Naive thymus-derived CD4-positive, alpha-beta T cell (primary cell): ENCODE data around the gene TTC16. TPM values are rescaled to one million over a fixed set of nuclear protein-coding genes. Genes with fewer than 3 reads are reported as not detected.

Experiments used
- ATAC-seq: fragments of 150-1000 bp; cut with Tn5 transposase; 2 replicates; pipeline ENCODE4 v1.10.0; 2021; ENCODE audit warnings: mild to moderate bottlenecking, moderate library complexity
- CTCF ChIA-PET: fragments of 350-600 bp; sonication (Branson Sonifier 250); formaldehyde crosslinking; loops from one replicate; lab custom pipeline; 2021; ENCODE audit warnings: antibody characterized with exemption; lab: Charles Lee
- POLR2A ChIA-PET: fragments of 350-600 bp; sonication (Branson Sonifier 250); formaldehyde crosslinking; loops from one replicate; lab custom pipeline; 2021; ENCODE audit warnings: antibody characterized with exemption, inconsistent platforms; lab: Charles Lee
- DNase-seq, 9 donors: peaks; one replicate each; pipeline versions ENCODE4 v3.0.0 to v3.0.0-alpha.2; 2020 to 2022; ENCODE audit warnings: mixed read lengths in 1 of 9
- H3K27ac ChIP-seq: one replicate; pipeline ENCODE4 v1.7.0; 2013; ENCODE audit warnings: mild to moderate bottlenecking, low read depth, low read length, moderate library complexity
- H3K27me3 ChIP-seq, 2 donors: one replicate each; pipeline ENCODE4 v1.7.0; 2013; ENCODE audit warnings: low read length in 2 of 2, mild to moderate bottlenecking in 2 of 2, moderate library complexity in 2 of 2; ENCODE audit not compliant: control insufficient read depth in 2 of 2, insufficient read depth in 2 of 2
- H3K36me3 ChIP-seq, 3 experiments: 1 replicate in 2 of 3; 2 replicates in 1 of 3; pipeline ENCODE4 v1.7.0; 2013; ENCODE audit warnings: low read length in 3 of 3, mild to moderate bottlenecking in 3 of 3, moderate library complexity in 1 of 3; ENCODE audit not compliant: insufficient read depth in 3 of 3, control insufficient read depth in 2 of 3
- H3K4me1 ChIP-seq, 2 donors: one replicate each; pipeline ENCODE4 v1.7.0; 2013; ENCODE audit warnings: low read length in 2 of 2, mild to moderate bottlenecking in 2 of 2, moderate library complexity in 1 of 2; ENCODE audit not compliant: control insufficient read depth in 2 of 2, insufficient read depth in 2 of 2
- H3K4me3 ChIP-seq: 2 replicates; pipeline ENCODE4 v1.7.0; 2013; ENCODE audit warnings: mild to moderate bottlenecking, low read length
- H3K9me3 ChIP-seq, 3 experiments: 1 replicate in 2 of 3; 2 replicates in 1 of 3; pipeline ENCODE4 v1.7.0; 2013; ENCODE audit warnings: low read length in 3 of 3; ENCODE audit not compliant: control insufficient read depth in 2 of 3
- H3K27ac Mint-ChIP-seq, 9 donors: one replicate each; pipeline ENCODE4 v1.8.0; 2020 to 2022; ENCODE audit warnings: mixed read lengths in 9 of 9, mild to moderate bottlenecking in 8 of 9, moderate library complexity in 5 of 9, inconsistent platforms in 2 of 9
- H3K27me3 Mint-ChIP-seq, 5 donors: one replicate each; pipeline ENCODE4 v1.8.0; 2021 to 2022; ENCODE audit warnings: mixed read lengths in 5 of 5, mild to moderate bottlenecking in 1 of 5
- H3K36me3 Mint-ChIP-seq, 5 donors: one replicate each; pipeline ENCODE4 v1.8.0; 2020 to 2022; ENCODE audit warnings: mixed read lengths in 5 of 5, mild to moderate bottlenecking in 3 of 5, inconsistent platforms in 1 of 5
- H3K4me1 Mint-ChIP-seq, 7 donors: one replicate each; pipeline ENCODE4 v1.8.0; 2020 to 2022; ENCODE audit warnings: mixed read lengths in 7 of 7, mild to moderate bottlenecking in 3 of 7, inconsistent platforms in 1 of 7
- H3K4me3 Mint-ChIP-seq, 10 donors: one replicate each; pipeline ENCODE4 v1.8.0; 2020 to 2022; ENCODE audit warnings: mild to moderate bottlenecking in 10 of 10, mixed read lengths in 10 of 10, moderate library complexity in 6 of 10, inconsistent platforms in 2 of 10
- H3K9me3 Mint-ChIP-seq, 11 donors: one replicate each; pipeline ENCODE4 v1.8.0; 2020 to 2022; ENCODE audit warnings: mixed read lengths in 11 of 11, mild to moderate bottlenecking in 4 of 11, inconsistent platforms in 1 of 11, moderate library complexity in 1 of 11
- intact Hi-C, 2 donors: fragments of 100-400 bp; cut with micrococcal nuclease; formaldehyde crosslinking; loops; one replicate each; pipeline ENCODE4 v1.15.1; 2023
- polyA plus RNA-seq, 2 donors: library from polyadenylated mRNA; unstranded; fragments of 300-500 nt; fragmentation: Illumina TruSeq; gene quantifications; one replicate each; pipeline ENCODE4 v1.2.3, GENCODE V29; 2021
- total RNA-seq, 6 experiments: library from RNA in 5 of 6; stranded (reverse) in 5 of 6; gene quantifications; 1 replicate in 5 of 6; 2 replicates in 1 of 6; pipeline ENCODE4 v1.2.3 and lab custom pipeline; 2021 to 2026

The TTC16 gene
- total and polyA plus RNA-seq, 7 experiments from 2014 or later: 0.29 to 9.9 (median 4.6) TPM

- peak overlapping the region; percentile 55 to 92 (median 86) for H3K27ac Mint-ChIP-seq
- Histone ChIP-seq H3K27me3 (no peaks in the 10 kb centered on the region), H3K9me3 (no peaks in the 10 kb centered on the region), H3K4me1 (peaks cover 43 to 54% of the 10 kb centered on the region in 2 donors), H3K27ac (peak overlapping the region; percentile 90), H3K4me3 (peak overlapping the region; percentile 11), H3K36me3 (peaks cover 8 to 41% (median 20%) of the 10 kb centered on the region in 3 experiments)
- intact Hi-C loops: no loop called here
- ChIA-PET POLR2A (interaction anchor here (0.6 to 11.2 kb wide), 9 partner anchors 9 to 224 kb away, joined by 3 to 99 read pairs (median 5); partner anchors contain the start of genes CDK9 and SH2D3C), CTCF (interaction anchor here (0.5 to 1.9 kb wide), 7 partner anchors 8 to 332 kb away, joined by 3 to 8 read pairs (median 3); partner anchors contain the start of genes ST6GALNAC4 and TOR2A)
- DNase-seq: no peak
- no peaks in the 10 kb centered on the region for H3K27me3 Mint-ChIP-seq
- H3K4me1 Mint-ChIP-seq: peaks cover 66 to 94% (median 88%) of the 10 kb centered on the region in 7 donors
- peaks cover 0 to 45% (median 15%) of the 10 kb centered on the region in 5 donors for H3K36me3 Mint-ChIP-seq
- H3K9me3 Mint-ChIP-seq: peaks cover 0 to 1% (median 0%) of the 10 kb centered on the region in 11 donors
- ATAC-seq: no peak
- peak overlapping the region; percentile 56 to 88 (median 76) for H3K4me3 Mint-ChIP-seq
Observed at GRCh38 chr9:127767410-127767809, 51.5 kb downstream of the TTC16 start.

GRCh38 chr9:127767909-127768331 is 52.0 kb downstream of the TTC16 start:
- ChIA-PET CTCF (interaction anchor here (0.8 to 1.9 kb wide), 6 partner anchors 17 to 153 kb away, joined by 3 to 8 read pairs (median 4); partner anchors contain the start of genes CDK9, ST6GALNAC4 and TOR2A), POLR2A (interaction anchor here (0.7 to 11.2 kb wide), 6 partner anchors 11 to 148 kb away, joined by 3 to 99 read pairs (median 4); partner anchors contain the start of genes CDK9 and SH2D3C)
- H3K36me3 Mint-ChIP-seq: peaks cover 0 to 42% (median 10%) of the 10 kb centered on the region in 5 donors
- H3K4me3 Mint-ChIP-seq: peak overlapping the region in 7 of 10 donors; percentile 58 to 88 (median 73)
- peaks cover 61 to 91% (median 85%) of the 10 kb centered on the region in 7 donors for H3K4me1 Mint-ChIP-seq
- peak overlapping the region in 8 of 9 donors; percentile 78 to 95 (median 89) for H3K27ac Mint-ChIP-seq
- no peaks in the 10 kb centered on the region for H3K27me3 Mint-ChIP-seq
- Histone ChIP-seq H3K4me1 (peaks cover 43 to 54% of the 10 kb centered on the region in 2 donors), H3K36me3 (peaks cover 5 to 43% (median 20%) of the 10 kb centered on the region in 3 experiments), H3K9me3 (no peaks in the 10 kb centered on the region), H3K27ac (peak overlapping the region; percentile 90), H3K4me3 (peak overlapping the region; percentile 11), H3K27me3 (no peaks in the 10 kb centered on the region)
- no peak for ATAC-seq
- peaks cover 0 to 1% (median 0%) of the 10 kb centered on the region in 11 donors for H3K9me3 Mint-ChIP-seq
- intact Hi-C loops: no loop called here
- no peak for DNase-seq

- ChIA-PET CTCF (interaction anchor here (1.1 to 1.2 kb wide), 3 partner anchors 17 to 33 kb away, joined by 3 to 4 read pairs (median 4); partner anchors contain the start of genes CDK9 and TOR2A), POLR2A (interaction anchor here (1.2 to 11.2 kb wide), 3 partner anchors 10 to 147 kb away, joined by 3 to 99 read pairs (median 19); partner anchors contain the start of genes CDK9 and SH2D3C)
Observed at GRCh38 chr9:127768698-127769097, 52.8 kb downstream of the TTC16 start.

GRCh38 chr9:127769101-127769500 is 53.2 kb downstream of the TTC16 start:
- peak overlapping the region; percentile 27 to 88 (median 64) for H3K4me3 Mint-ChIP-seq
- DNase-seq: no peak
- H3K4me1 Mint-ChIP-seq: peaks cover 55 to 91% (median 79%) of the 10 kb centered on the region in 7 donors
- Histone ChIP-seq H3K27ac (peak overlapping the region; percentile 90), H3K4me3 (no peak overlapping the region), H3K4me1 (peaks cover 46 to 58% of the 10 kb centered on the region in 2 donors), H3K36me3 (peaks cover 10 to 49% (median 28%) of the 10 kb centered on the region in 3 experiments), H3K27me3 (no peaks in the 10 kb centered on the region), H3K9me3 (no peaks in the 10 kb centered on the region)
- no peak for ATAC-seq
- H3K9me3 Mint-ChIP-seq: peaks cover 0 to 1% (median 0%) of the 10 kb centered on the region in 11 donors
- H3K27ac Mint-ChIP-seq: peak overlapping the region; percentile 76 to 95 (median 90)
- intact Hi-C loops: no loop called here
- H3K36me3 Mint-ChIP-seq: peaks cover 0 to 39% (median 9%) of the 10 kb centered on the region in 5 donors
- CTCF ChIA-PET: interaction anchor here (0.7 to 1.2 kb wide), 4 partner anchors 17 to 34 kb away, joined by 3 to 4 read pairs (median 4); partner anchors contain the start of genes CDK9 and TOR2A
- no peaks in the 10 kb centered on the region for H3K27me3 Mint-ChIP-seq
- POLR2A ChIA-PET: interaction anchor here (1.2 to 11.2 kb wide), 3 partner anchors 10 to 146 kb away, joined by 3 to 99 read pairs (median 19); partner anchors contain the start of genes CDK9 and SH2D3C

More at GRCh38 chr9:127768698-127769097, 52.8 kb downstream of the TTC16 start:
- Histone ChIP-seq H3K36me3 (peaks cover 6 to 47% (median 24%) of the 10 kb centered on the region in 3 experiments), H3K27ac (peak overlapping the region; percentile 90), H3K4me3 (no peak overlapping the region), H3K9me3 (no peaks in the 10 kb centered on the region), H3K27me3 (no peaks in the 10 kb centered on the region), H3K4me1 (peaks cover 43 to 54% of the 10 kb centered on the region in 2 donors)
- intact Hi-C loops: no loop called here
- peak overlapping the region; percentile 76 to 95 (median 90) for H3K27ac Mint-ChIP-seq
- peaks cover 0 to 39% (median 9%) of the 10 kb centered on the region in 5 donors for H3K36me3 Mint-ChIP-seq
- H3K4me1 Mint-ChIP-seq: peaks cover 55 to 91% (median 79%) of the 10 kb centered on the region in 7 donors
- H3K4me3 Mint-ChIP-seq: peak overlapping the region; percentile 27 to 88 (median 64)
- peaks cover 0 to 1% (median 0%) of the 10 kb centered on the region in 11 donors for H3K9me3 Mint-ChIP-seq
- no peak for ATAC-seq
- no peaks in the 10 kb centered on the region for H3K27me3 Mint-ChIP-seq
- no peak for DNase-seq

- H3K4me3 Mint-ChIP-seq: peak overlapping the region; percentile 74 to 92 (median 86)
- peak overlapping the region; percentile 71 for H3K4me3 ChIP-seq
- no peaks in the 10 kb centered on the region for H3K9me3 ChIP-seq
- H3K36me3 ChIP-seq: peaks cover 11 to 53% (median 31%) of the 10 kb centered on the region in 3 experiments
- DNase-seq (no peak), ATAC-seq (no peak)
- peaks cover 0 to 39% (median 11%) of the 10 kb centered on the region in 5 donors for H3K36me3 Mint-ChIP-seq
- peak overlapping the region in 8 of 9 donors; percentile 90 to 96 (median 94) for H3K27ac Mint-ChIP-seq
- H3K27me3 ChIP-seq: no peaks in the 10 kb centered on the region
- CTCF ChIA-PET: interaction anchor here (0.7 to 1.4 kb wide), 7 partner anchors 15 to 99 kb away, joined by 3 to 4 read pairs (median 3); partner anchors contain the start of gene TOR2A
- H3K4me1 ChIP-seq: peaks cover 52 to 62% of the 10 kb centered on the region in 2 donors
- intact Hi-C loops: loop anchor here (5.0 to 10.0 kb wide), 3 partner anchors 297 to 505 kb away; partner anchors contain the start of genes GOLGA2 (in 1 of the 2), NAIF1 (in 1 of the 2), PTGES2 (in 1 of the 2) and SLC25A25 (in 1 of the 2)
- H3K4me1 Mint-ChIP-seq: peaks cover 54 to 90% (median 78%) of the 10 kb centered on the region in 7 donors
- peak overlapping the region; percentile 90 for H3K27ac ChIP-seq
- peaks cover 0 to 1% (median 0%) of the 10 kb centered on the region in 11 donors for H3K9me3 Mint-ChIP-seq
- POLR2A ChIA-PET: interaction anchor here (0.5 to 11.2 kb wide), 6 partner anchors 9 to 391 kb away, joined by 3 to 99 read pairs (median 6); partner anchors contain the start of genes CDK9 and SH2D3C
- H3K27me3 Mint-ChIP-seq: no peaks in the 10 kb centered on the region
Observed at GRCh38 chr9:127769929-127770582, 54.2 kb downstream of the TTC16 start.
